Inferior parietal cortex (tissue), 1 donor: ENCODE results near the gene ZNF462.
"Not testable (repeated sequence)": the region's sequence is repeated elsewhere in the genome, so short reads cannot be mapped to it uniquely, and the experiment has no call there.

ENCODE experiments used
- DNase-seq: peaks from one replicate; pipeline ENCODE4 v3.0.0-alpha.2; 2016; ENCODE audit errors: extremely low spot score

Gene ZNF462

GRCh38 chr9:106962122-106962521, 99.2 kb downstream of the ZNF462 start:
- no peak for DNase-seq

GRCh38 chr9:106962615-106963363, 99.8 kb downstream of the ZNF462 start:
- DNase-seq = no peak

- no peak for DNase-seq
Observed at GRCh38 chr9:106963684-106964083, 100.7 kb downstream of the ZNF462 start.

- no peak for DNase-seq
Observed at GRCh38 chr9:106964329-106964728, 101.4 kb downstream of the ZNF462 start.

GRCh38 chr9:106964822-106965525, 102.0 kb downstream of the ZNF462 start:
- no peak for DNase-seq

- no peak for DNase-seq
Observed at GRCh38 chr9:106966481-106966880, 103.5 kb downstream of the ZNF462 start.

- no peak for DNase-seq
Observed at GRCh38 chr9:106969696-106970095, 106.7 kb downstream of the ZNF462 start.

GRCh38 chr9:106970219-106970975, 107.4 kb downstream of the ZNF462 start:
- DNase-seq = peak; percentile 11

- no peak for DNase-seq
Observed at GRCh38 chr9:106970976-106971457, 108.1 kb downstream of the ZNF462 start.

- DNase-seq = no peak
Observed at GRCh38 chr9:106972082-106972481, 109.1 kb downstream of the ZNF462 start.

- no peak for DNase-seq
Observed at GRCh38 chr9:106974341-106974740, 111.4 kb downstream of the ZNF462 start.

GRCh38 chr9:106976772-106977171, 113.8 kb downstream of the ZNF462 start:
- DNase-seq = no peak

GRCh38 chr9:106980551-106981101, 117.7 kb downstream of the ZNF462 start:
- peak; percentile 44 for DNase-seq

- DNase-seq = no peak
Observed at GRCh38 chr9:106981396-106982287, 118.7 kb downstream of the ZNF462 start.

- DNase-seq = no peak
Observed at GRCh38 chr9:106982636-106983035, 119.7 kb downstream of the ZNF462 start.

GRCh38 chr9:106983346-106983745, 120.4 kb downstream of the ZNF462 start:
- no peak for DNase-seq

GRCh38 chr9:106989904-106990303, 126.9 kb downstream of the ZNF462 start:
- DNase-seq = not testable (repeated sequence)

- DNase-seq = no peak
Observed at GRCh38 chr9:106992186-106992585, 129.2 kb downstream of the ZNF462 start.

- no peak for DNase-seq
Observed at GRCh38 chr9:106993603-106994002, 130.6 kb downstream of the ZNF462 start.

- DNase-seq = no peak
Observed at GRCh38 chr9:106994463-106994862, 131.5 kb downstream of the ZNF462 start.

GRCh38 chr9:107000218-107000617, 137.3 kb downstream of the ZNF462 start:
- no peak for DNase-seq
